ENCODE results near the gene PITHD1. TPM values are rescaled to one million over a fixed set of nuclear protein-coding genes. Genes with fewer than 3 reads are reported as not detected.

The PITHD1 gene
- total RNA-seq, 1 experiment from 2014 or later = 78.9 TPM

- no peak overlapping the region for H3K4me3 ChIP-seq (ENCODE audit: low read depth, low read length, poor library complexity, severe bottlenecking)
- no TSS peak for BruUV-seq (replicated peaks)
- DNase-seq (ENCODE audit: low spot score) = no peak
- CTCF ChIA-PET = no interaction called here
- TF ChIP-seq CTCF (conservative IDR thresholded peaks at IDR 0.05; ENCODE audit: low read depth, low read length) (no peak), EZH2 (IDR thresholded peaks at IDR 0.05; ENCODE audit: borderline replicate concordance, low read depth, low read length, poor library complexity, severe bottlenecking) (no peak)
- intact Hi-C loops (cut with micrococcal nuclease; ENCODE audit: unreplicated experiment) = loop anchor here (5.0 kb wide), 1 partner anchor 111 kb away; no protein-coding TSS in a partner anchor
- peaks cover 6% of the 10 kb centered on the region for H3K4me1 ChIP-seq (ENCODE audit: insufficient read depth, low read length, poor library complexity, severe bottlenecking)
- no peaks in the 10 kb centered on the region for H3K36me3 ChIP-seq (ENCODE audit: insufficient read depth, low read length, poor library complexity, severe bottlenecking)
- no peaks in the 10 kb centered on the region for H3K9me3 ChIP-seq (ENCODE audit: low read depth, low read length, poor library complexity, severe bottlenecking)
- POLR2A ChIA-PET (ENCODE audit: low non-redundant PET) = interaction anchor here (0.6 kb wide), 1 partner anchor 17 kb away, joined by 7 read pairs; no protein-coding TSS in a partner anchor
- H3K27me3 ChIP-seq (replicated peaks; ENCODE audit: insufficient read depth, low read depth, low read length, poor library complexity) = no peaks in the 10 kb centered on the region
- H3K27ac ChIP-seq (ENCODE audit: low read depth, low read length, poor library complexity, severe bottlenecking) = no peak overlapping the region
Measured at GRCh38 chr1:23806280-23806679, 28.1 kb downstream of the PITHD1 start.

- Histone ChIP-seq H3K4me3 (ENCODE audit: low read depth, low read length, poor library complexity, severe bottlenecking) (no peak overlapping the region), H3K27ac (ENCODE audit: low read depth, low read length, poor library complexity, severe bottlenecking) (no peak overlapping the region), H3K27me3 (replicated peaks; ENCODE audit: insufficient read depth, low read depth, low read length, poor library complexity) (no peaks in the 10 kb centered on the region), H3K4me1 (ENCODE audit: insufficient read depth, low read length, poor library complexity, severe bottlenecking) (no peaks in the 10 kb centered on the region), H3K9me3 (ENCODE audit: low read depth, low read length, poor library complexity, severe bottlenecking) (no peaks in the 10 kb centered on the region), H3K36me3 (ENCODE audit: insufficient read depth, low read length, poor library complexity, severe bottlenecking) (no peaks in the 10 kb centered on the region)
- no peak for DNase-seq (ENCODE audit: low spot score)
- intact Hi-C loops (cut with micrococcal nuclease; ENCODE audit: unreplicated experiment) = loop anchor here (5.0 kb wide), 1 partner anchor 110 kb away; no protein-coding TSS in a partner anchor
- ChIA-PET CTCF (interaction anchor here (0.5 kb wide), 1 partner anchor 90 kb away, joined by 4 read pairs; no protein-coding TSS in a partner anchor), POLR2A (ENCODE audit: low non-redundant PET) (no interaction called here)
- no TSS peak for BruUV-seq (replicated peaks)
- TF ChIP-seq EZH2 (IDR thresholded peaks at IDR 0.05; ENCODE audit: borderline replicate concordance, low read depth, low read length, poor library complexity, severe bottlenecking) (no peak), CTCF (conservative IDR thresholded peaks at IDR 0.05; ENCODE audit: low read depth, low read length) (no peak)
Measured at GRCh38 chr1:23807453-23807852, 29.2 kb downstream of the PITHD1 start.

GRCh38 chr1:23809751-23810171 lies 31.5 kb downstream of the PITHD1 start:
- Histone ChIP-seq H3K27me3 (replicated peaks; ENCODE audit: insufficient read depth, low read depth, low read length, poor library complexity) (no peaks in the 10 kb centered on the region), H3K27ac (ENCODE audit: low read depth, low read length, poor library complexity, severe bottlenecking) (no peak overlapping the region), H3K9me3 (ENCODE audit: low read depth, low read length, poor library complexity, severe bottlenecking) (no peaks in the 10 kb centered on the region), H3K4me1 (ENCODE audit: insufficient read depth, low read length, poor library complexity, severe bottlenecking) (no peaks in the 10 kb centered on the region), H3K4me3 (ENCODE audit: low read depth, low read length, poor library complexity, severe bottlenecking) (no peak overlapping the region), H3K36me3 (ENCODE audit: insufficient read depth, low read length, poor library complexity, severe bottlenecking) (no peaks in the 10 kb centered on the region)
- TF ChIP-seq EZH2 (IDR thresholded peaks at IDR 0.05; ENCODE audit: borderline replicate concordance, low read depth, low read length, poor library complexity, severe bottlenecking) (no peak), CTCF (conservative IDR thresholded peaks at IDR 0.05; ENCODE audit: low read depth, low read length) (peak; percentile 87)
- ChIA-PET CTCF (interaction anchor here (0.9 to 2.4 kb wide), 5 partner anchors 8 to 218 kb away, joined by 3 to 20 read pairs (median 4); partner anchors contain the start of genes HMGCL and PITHD1), POLR2A (ENCODE audit: low non-redundant PET) (no interaction called here)
- no TSS peak for BruUV-seq (replicated peaks)
- intact Hi-C loops (cut with micrococcal nuclease; ENCODE audit: unreplicated experiment) = loop anchor here (5.0 kb wide), 1 partner anchor 108 kb away; no protein-coding TSS in a partner anchor
- DNase-seq (ENCODE audit: low spot score) = peak; percentile 89
